GM12878 (cell line): Measurements from ENCODE around the gene PTK7.

Source experiments
- CHD1 ChIP-seq: IDR thresholded peaks from 2 replicates; pipeline ENCODE4 v1.6.1; 2012; ENCODE audit warnings: low read depth, low read length, improper control_type of control experiment
- HCFC1 ChIP-seq: fragments of 150-350 bp; IDR thresholded peaks from 2 replicates; pipeline ENCODE4 v1.6.1; 2014; ENCODE audit warnings: low read length

DNA sequence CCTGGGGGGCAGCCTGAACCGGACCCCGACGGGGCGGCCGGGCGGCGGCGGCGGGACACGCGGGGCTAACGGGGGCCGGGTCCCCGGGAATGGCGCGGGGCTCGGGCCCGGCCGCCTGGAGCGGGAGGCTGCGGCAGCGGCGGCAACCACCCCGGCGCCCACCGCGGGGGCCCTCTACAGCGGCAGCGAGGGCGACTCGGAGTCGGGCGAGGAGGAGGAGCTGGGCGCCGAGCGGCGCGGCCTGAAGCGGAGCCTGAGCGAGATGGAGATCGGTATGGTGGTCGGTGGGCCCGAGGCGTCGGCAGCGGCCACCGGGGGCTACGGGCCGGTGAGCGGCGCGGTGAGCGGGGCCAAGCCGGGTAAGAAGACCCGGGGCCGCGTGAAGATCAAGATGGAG lies 95.6 kb downstream of the PTK7 start:
- TF ChIP-seq CHD1 (no peak), HCFC1 (no peak)
